SK-N-DZ (cell line): ENCODE results near the gene NFIL3.

Experiments used
- DNase-seq: peaks from one replicate; pipeline ENCODE4 v3.0.0-alpha.2; 2015; ENCODE audit warnings: low spot score

Gene NFIL3

DNA sequence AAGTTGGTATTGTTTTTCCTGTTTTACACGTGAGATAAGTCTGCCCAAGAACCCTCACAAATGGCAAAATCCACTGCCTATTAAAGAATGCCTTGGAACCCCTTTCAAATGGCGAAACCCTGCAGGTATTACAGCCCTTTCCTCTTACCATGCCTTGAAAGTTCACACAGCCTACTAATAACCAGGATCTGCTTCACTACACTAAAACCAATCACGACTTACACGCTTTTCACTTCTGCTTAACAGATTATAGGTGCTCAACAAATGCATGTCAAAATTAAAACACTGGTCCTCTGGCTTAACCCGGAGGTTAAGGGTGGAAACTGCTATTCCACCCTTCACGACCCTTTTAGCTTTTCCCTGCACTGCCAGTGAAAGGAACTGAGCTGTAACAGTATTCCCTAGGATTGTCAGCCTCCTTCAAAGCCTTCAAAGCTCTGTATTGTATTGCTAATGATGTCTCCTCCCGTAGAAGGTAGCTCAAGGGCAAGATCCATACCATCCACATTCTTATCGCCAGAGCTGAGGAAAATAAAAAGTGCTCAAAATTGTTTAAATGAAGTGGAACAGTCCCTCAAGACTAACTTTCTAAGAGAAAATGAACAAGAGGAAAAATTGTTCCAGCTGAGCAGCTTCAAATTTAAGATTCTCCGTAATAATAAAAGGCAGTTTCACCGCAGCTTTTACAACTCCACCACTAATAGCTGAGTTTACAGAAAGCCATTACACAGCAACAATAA lies 62.9 kb downstream of the NFIL3 start:
- DNase-seq, result no peak

DNA sequence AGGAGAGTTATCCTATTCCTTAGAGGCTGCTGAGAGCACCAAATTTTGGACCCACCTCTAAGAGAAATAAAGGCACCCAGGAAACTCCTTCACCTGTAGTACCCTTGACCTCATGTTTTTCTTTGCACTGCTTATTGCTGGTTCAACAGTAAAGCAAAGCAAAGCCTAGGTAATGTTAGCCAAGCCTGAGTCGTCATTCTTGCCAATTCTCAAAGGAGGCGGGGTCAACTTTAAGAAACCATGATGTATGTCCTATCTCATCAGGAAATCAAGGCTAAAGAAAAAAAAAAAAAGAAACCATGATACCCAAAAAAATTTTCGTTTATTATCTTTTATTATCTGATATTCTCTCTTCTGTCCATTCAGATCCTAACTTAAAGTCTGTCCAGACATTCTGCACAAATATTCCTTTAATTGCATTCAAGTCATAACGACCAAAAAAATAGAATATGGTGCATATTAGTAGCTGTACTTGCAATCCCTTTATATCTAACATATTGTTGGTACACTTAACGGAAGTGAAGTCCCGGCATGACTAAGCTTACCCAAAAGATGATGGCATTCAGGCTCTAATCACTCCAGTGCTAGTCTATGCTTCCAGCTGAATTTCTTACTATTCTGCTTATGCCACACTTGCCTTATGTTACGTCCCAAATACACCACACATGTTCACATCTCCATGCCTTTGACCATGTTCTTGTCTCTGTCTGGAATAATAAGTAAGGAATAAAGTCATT lies 63.7 kb downstream of the NFIL3 start:
- DNase-seq, result no peak

DNA sequence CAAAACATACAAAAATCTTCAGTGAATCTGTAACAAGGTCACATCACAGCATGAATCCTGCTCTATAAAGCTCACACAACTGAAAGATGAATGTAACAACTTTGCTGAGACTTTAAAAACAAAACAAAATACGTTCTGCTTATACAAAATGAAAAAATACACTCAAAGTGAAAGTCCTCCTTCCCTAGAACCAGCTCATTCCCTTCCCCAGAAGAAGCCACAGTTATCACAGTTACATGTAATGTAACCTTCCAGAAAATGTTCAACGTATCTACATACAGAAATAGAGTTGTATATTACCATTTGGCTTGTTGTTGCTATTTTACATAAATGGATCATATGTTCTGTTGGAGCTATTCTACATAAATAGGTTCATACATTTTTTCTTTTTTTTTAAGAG lies 64.5 kb downstream of the NFIL3 start:
- DNase-seq, result no peak
